ENCODE data around the gene NIN.

DNA sequence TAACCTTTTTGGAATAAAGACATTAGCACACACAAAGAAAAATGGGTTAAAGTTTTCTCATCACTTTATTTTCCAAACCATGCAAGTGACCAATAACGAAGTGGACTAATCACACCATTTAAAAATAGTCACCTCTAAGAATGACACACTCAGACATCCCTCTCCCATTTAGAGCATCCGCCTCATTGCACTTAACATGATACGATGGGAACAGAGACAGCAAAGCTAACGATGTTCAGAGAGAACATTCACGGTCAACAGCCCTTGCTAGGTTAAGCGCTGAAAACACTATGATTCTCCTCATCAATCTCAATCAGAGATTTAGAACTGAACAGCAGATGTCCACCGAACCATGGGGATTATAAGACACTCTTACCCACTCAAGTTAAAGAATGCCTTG lies 35.8 kb downstream of the NIN start:
- TF ChIP-seq, protein P1, sequence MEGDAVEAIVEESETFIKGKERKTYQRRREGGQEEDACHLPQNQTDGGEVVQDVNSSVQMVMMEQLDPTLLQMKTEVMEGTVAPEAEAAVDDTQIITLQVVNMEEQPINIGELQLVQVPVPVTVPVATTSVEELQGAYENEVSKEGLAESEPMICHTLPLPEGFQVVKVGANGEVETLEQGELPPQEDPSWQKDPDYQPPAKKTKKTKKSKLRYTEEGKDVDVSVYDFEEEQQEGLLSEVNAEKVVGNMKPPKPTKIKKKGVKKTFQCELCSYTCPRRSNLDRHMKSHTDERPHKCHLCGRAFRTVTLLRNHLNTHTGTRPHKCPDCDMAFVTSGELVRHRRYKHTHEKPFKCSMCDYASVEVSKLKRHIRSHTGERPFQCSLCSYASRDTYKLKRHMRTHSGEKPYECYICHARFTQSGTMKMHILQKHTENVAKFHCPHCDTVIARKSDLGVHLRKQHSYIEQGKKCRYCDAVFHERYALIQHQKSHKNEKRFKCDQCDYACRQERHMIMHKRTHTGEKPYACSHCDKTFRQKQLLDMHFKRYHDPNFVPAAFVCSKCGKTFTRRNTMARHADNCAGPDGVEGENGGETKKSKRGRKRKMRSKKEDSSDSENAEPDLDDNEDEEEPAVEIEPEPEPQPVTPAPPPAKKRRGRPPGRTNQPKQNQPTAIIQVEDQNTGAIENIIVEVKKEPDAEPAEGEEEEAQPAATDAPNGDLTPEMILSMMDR (conservative IDR thresholded peaks at IDR 0.05) = no peak
- no peak for TF ChIP-seq EZH2 (IDR thresholded peaks at IDR 0.05; ENCODE audit: low read depth)
